Common myeloid progenitor, CD34-positive (primary cell): Measurements from ENCODE around the gene DACT2.

Experiments used
- CTCF ChIA-PET: fragments of 350-600 bp; sonication (Branson Sonifier 250); formaldehyde crosslinking; loops from one replicate; lab custom pipeline; 2021; ENCODE audit warnings: antibody characterized with exemption; lab: Charles Lee
- POLR2A ChIA-PET: fragments of 350-600 bp; sonication (Branson Sonifier 250); formaldehyde crosslinking; loops from one replicate; lab custom pipeline; 2021; ENCODE audit warnings: antibody characterized with exemption; lab: Charles Lee
- DNase-seq, 3 donors: peaks; one replicate each; pipeline versions ENCODE4 v3.0.0 to v3.0.0-alpha.2; 2013
- H3K27ac ChIP-seq, 2 experiments: 1 replicate in 1 of 2; 2 replicates in 1 of 2; pipeline ENCODE4 v1.7.0; 2013; ENCODE audit warnings: inconsistent platforms in 2 of 2, low read length in 2 of 2, mild to moderate bottlenecking in 2 of 2, low read depth in 1 of 2, moderate library complexity in 1 of 2; ENCODE audit not compliant: severe bottlenecking in 2 of 2, insufficient read depth in 1 of 2, poor library complexity in 1 of 2
- H3K27me3 ChIP-seq, 5 experiments: replicated peaks in 2 of 5; 1 replicate in 3 of 5; 2 replicates in 2 of 5; pipeline versions ENCODE4 v1.6.1 to v1.7.0; 2013; ENCODE audit warnings: low read length in 4 of 5, mild to moderate bottlenecking in 2 of 5, moderate library complexity in 2 of 5, inconsistent platforms in 1 of 5; ENCODE audit not compliant: insufficient read depth in 5 of 5, control insufficient read depth in 4 of 5
- H3K36me3 ChIP-seq, 4 experiments: 1 replicate in 2 of 4; 2 replicates in 2 of 4; pipeline versions ENCODE4 v1.6.1 to v1.7.0; 2013; ENCODE audit warnings: low read length in 3 of 4, control low read depth in 1 of 4, mild to moderate bottlenecking in 1 of 4; ENCODE audit not compliant: control insufficient read depth in 4 of 4, insufficient read depth in 4 of 4
- H3K4me1 ChIP-seq, 4 experiments: 1 replicate in 3 of 4; 2 replicates in 1 of 4; pipeline versions ENCODE4 v1.6.1 to v1.7.1; 2013; ENCODE audit warnings: low read length in 3 of 4, mild to moderate bottlenecking in 3 of 4, control low read depth in 1 of 4, inconsistent platforms in 1 of 4, moderate library complexity in 1 of 4; ENCODE audit not compliant: control insufficient read depth in 4 of 4, insufficient read depth in 4 of 4; ENCODE audit errors: control extremely low read depth in 1 of 4
- H3K4me3 ChIP-seq, 7 experiments: 1 replicate in 4 of 7; 2 replicates in 3 of 7; pipeline versions ENCODE4 v1.5.1 to v1.7.0; 2013; ENCODE audit warnings: mild to moderate bottlenecking in 7 of 7, low read length in 6 of 7, moderate library complexity in 6 of 7, inconsistent platforms in 2 of 7, low read depth in 2 of 7, control low read depth in 1 of 7; ENCODE audit not compliant: insufficient read depth in 4 of 7, control insufficient read depth in 1 of 7; ENCODE audit errors: extremely low read depth in 1 of 7
- H3K9me3 ChIP-seq, 5 experiments: 1 replicate in 4 of 5; 2 replicates in 1 of 5; pipeline versions ENCODE4 v1.6.1 to v1.7.1; 2013; ENCODE audit warnings: low read length in 4 of 5, mild to moderate bottlenecking in 2 of 5, inconsistent platforms in 1 of 5, low read depth in 1 of 5, moderate library complexity in 1 of 5; ENCODE audit not compliant: control insufficient read depth in 4 of 5, insufficient read depth in 2 of 5; ENCODE audit errors: control extremely low read depth in 1 of 5
- WGBS: methylation state at CpG from one replicate; pipeline ENCODE4 v1.1.5; 2013; ENCODE audit not compliant: insufficient coverage; 5-methylcytosine and 5-hydroxymethylcytosine counted together

DACT2 gene

DNA sequence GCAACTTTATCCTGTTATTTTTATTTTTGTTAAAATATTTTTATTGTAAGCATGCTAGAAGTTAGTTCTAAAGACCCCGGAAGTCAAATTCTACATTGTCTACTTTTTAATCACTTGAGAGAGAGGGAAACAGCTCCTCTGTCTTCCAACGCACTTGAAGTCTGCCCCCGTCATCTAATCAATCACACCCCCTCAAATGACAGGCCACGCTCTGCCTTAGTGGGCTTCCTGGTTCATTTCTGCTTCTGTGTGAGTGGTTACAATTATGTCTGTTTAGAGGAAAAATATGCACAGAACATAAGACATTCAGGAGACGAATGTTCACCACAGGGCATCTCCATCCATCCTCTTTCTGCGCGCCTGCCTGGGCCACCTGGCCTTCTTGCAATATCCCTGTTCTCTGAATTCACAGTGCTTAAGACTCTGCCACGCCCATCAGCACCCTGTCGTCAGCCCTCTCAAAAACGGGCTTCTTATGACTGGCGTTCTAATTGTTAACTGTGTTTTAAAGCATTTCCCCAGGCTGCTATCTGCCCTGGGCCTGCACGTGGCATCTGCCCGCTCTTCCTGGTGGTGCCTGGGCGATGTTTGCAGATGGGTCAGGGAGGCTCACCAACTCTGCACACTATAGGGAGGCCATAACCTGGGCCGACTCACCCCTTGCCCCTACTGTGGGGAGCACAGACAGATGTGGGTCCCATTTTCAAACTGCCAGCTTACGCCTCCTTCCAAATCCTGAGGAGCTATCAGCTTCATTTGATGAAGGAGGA, 15.4 kb downstream of the DACT2 start:
- DNase-seq, result no peak
- Histone ChIP-seq H3K27ac (no peak overlapping the region), H3K4me1 (no peaks in the 10 kb centered on the region), H3K27me3 (peaks cover 0 to 48% (median 8%) of the 10 kb centered on the region in 5 experiments), H3K9me3 (no peaks in the 10 kb centered on the region), H3K4me3 (no peak overlapping the region), H3K36me3 (no peaks in the 10 kb centered on the region)
- WGBS, result 98% methylated on average over 7 of the region's 16 CpGs
- CTCF ChIA-PET, result no interaction called here
- POLR2A ChIA-PET, result no interaction called here

DNA sequence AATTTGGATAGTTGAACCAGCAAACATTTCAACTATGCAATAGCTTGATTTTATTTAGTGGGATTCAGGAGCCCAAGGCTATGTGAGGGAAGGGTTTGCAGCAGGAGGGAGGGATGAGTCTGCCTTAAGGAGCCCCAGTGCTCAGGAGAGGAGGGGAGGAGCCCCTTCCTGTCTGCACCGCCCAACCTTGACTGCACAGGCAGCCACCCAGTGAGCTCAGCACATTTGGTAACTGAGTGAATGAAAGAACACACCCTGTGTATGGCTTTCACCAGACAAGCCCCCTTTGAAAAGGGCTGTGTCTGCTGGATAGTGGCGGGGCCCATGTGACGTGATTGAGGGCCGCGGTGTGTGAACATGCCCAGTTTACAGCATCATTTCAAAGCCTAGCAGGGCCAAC, 17.0 kb downstream of the DACT2 start:
- 60% methylated on average over 1 of the region's 5 CpGs for WGBS
- Histone ChIP-seq H3K27me3 (peaks cover 0 to 51% (median 11%) of the 10 kb centered on the region in 5 experiments), H3K36me3 (no peaks in the 10 kb centered on the region), H3K9me3 (no peaks in the 10 kb centered on the region), H3K27ac (no peak overlapping the region), H3K4me1 (no peaks in the 10 kb centered on the region), H3K4me3 (no peak overlapping the region)
- DNase-seq, result no peak
- ChIA-PET CTCF (no interaction called here), POLR2A (no interaction called here)

DNA sequence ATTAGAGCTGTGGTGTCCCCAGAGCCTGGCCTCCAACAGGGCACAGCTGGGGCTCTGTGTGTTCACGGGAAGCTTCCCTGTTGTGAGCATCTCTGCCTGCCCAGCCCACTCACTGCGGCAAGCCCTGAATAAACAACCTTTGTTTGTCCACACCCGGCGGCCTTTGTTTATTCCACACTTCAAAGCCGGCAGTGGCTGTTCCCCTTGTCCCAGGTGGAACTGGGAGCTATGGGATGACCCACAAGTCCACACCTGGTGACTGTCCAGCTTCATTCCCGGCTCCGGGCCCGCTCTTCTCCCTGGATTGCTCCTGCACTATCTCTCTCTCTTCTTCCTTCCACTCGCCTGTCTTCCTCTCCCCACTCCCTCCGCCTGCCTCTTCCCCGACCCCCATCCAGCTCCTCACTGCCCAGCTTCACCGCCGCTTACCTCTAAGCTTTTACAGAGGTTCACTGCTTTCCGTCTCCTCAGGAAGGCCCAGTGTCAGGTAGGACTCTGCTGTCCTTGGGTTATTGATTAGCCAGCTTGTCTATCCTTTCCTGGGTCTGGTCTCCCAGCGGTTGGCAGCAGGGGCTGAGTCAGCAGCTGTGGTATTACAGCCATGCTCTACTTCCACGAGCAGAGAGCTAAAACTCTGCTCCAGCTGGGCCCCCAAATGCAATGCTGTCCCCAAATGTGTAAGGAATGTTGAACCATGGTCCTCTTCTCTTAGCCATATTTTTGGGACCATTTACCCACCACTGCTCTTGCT, 17.8 kb downstream of the DACT2 start:
- WGBS, result 58% methylated on average over 16 of the region's 16 CpGs
- Histone ChIP-seq H3K9me3 (no peaks in the 10 kb centered on the region), H3K4me1 (no peaks in the 10 kb centered on the region), H3K4me3 (no peak overlapping the region), H3K36me3 (no peaks in the 10 kb centered on the region), H3K27ac (no peak overlapping the region), H3K27me3 (peaks cover 0 to 57% (median 11%) of the 10 kb centered on the region in 5 experiments)
- POLR2A ChIA-PET, result no interaction called here
- CTCF ChIA-PET, result no interaction called here
- no peak for DNase-seq

DNA sequence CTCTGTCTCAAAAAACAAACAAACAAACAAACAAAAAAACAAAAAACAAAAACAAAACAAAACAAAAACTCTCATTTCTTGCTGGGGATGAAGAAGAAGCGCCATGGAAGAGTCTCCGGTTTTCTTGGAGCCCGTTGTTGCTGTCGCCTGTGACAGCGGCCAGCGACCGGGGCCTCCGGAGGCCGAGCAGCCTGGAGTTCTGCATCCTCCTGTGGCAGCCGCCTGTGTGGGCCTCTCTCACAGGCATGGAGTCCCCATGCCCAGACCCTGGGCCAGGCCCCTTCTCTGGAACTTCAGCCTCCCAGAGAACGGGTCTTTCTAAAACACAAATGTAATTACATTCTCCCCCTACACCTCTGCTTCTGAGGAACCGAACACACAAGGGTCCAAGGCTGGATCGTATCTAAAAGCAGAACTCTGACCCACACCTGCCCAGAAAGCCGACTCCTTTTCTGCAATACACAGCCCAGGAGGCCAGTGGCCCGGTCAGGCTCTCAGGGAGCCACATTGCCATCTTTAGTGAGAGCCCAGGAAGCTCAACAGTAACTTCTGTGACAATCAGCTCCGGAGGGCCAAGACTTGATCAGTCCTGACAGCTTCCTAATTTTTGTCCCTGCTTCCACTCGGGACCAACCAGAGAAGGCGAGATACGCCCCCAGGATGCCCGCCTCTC, 18.5 kb downstream of the DACT2 start:
- DNase-seq, result no peak
- WGBS, result 83% methylated on average over 20 of the region's 20 CpGs

DNA sequence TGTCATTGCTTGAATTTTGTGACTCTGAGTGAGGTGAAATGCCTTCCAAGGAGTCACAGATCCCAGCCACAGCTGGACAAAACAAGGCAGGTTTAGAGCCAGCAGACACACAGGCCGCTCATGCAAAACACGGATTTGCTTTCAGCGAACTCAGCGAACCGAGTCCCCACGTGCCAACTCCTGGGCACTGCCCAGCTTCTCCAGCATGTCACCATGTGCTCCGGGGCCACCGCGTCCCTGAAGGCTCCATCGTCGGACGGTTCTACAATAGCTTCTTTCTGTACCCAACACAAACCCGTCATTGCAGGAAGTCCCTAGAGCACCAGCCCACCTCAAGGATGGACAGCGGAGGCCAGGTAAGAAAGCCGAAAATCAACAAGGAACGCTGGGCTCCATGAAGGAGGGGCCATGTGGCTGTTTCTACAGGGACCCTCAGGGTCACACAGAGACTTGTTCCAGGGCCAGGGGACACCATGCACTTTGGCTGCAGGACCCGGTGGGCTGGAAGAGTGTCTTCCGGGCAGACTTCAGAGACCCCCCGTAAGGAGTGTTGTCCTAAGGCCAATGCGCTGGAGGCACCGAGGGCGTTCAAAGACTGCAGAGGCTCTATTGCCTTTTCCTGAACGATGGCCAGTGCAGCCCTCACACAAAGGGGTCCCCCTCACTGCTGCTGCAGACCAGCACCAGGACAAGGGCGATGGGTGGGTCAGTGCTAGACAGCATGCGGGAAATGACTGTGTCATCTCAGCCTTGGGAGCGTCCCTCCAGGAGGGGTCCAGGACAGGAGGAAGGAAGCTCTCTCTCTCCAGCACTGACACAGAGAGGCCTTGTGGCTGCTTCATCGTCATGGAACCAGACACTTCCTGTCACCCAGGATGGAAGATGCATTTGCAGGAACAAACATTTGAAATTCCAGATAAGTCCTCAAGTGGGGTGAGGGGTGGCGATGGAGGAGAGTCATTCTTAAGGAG, 19.8 kb downstream of the DACT2 start:
- peaks cover 0 to 49% (median 11%) of the 10 kb centered on the region in 5 experiments for H3K27me3 ChIP-seq
- H3K4me3 ChIP-seq, result no peak overlapping the region
- no peaks in the 10 kb centered on the region for H3K4me1 ChIP-seq
- ChIA-PET POLR2A (interaction anchor here (0.7 kb wide), 1 partner anchor 133 kb away, joined by 3 read pairs; no protein-coding TSS in a partner anchor), CTCF (no interaction called here)
- no peak overlapping the region for H3K27ac ChIP-seq
- no peaks in the 10 kb centered on the region for H3K9me3 ChIP-seq
- no peaks in the 10 kb centered on the region for H3K36me3 ChIP-seq
- WGBS, result 91% methylated on average over 21 of the region's 28 CpGs
- DNase-seq, result no peak

More for the DNA sequence above, 18.5 kb downstream of the DACT2 start:
- POLR2A ChIA-PET, result no interaction called here
- no peak overlapping the region for H3K27ac ChIP-seq
- no peaks in the 10 kb centered on the region for H3K36me3 ChIP-seq
- CTCF ChIA-PET, result no interaction called here
- H3K4me3 ChIP-seq, result no peak overlapping the region
- H3K9me3 ChIP-seq, result no peaks in the 10 kb centered on the region
- peaks cover 0 to 58% (median 11%) of the 10 kb centered on the region in 5 experiments for H3K27me3 ChIP-seq
- no peaks in the 10 kb centered on the region for H3K4me1 ChIP-seq

DNA sequence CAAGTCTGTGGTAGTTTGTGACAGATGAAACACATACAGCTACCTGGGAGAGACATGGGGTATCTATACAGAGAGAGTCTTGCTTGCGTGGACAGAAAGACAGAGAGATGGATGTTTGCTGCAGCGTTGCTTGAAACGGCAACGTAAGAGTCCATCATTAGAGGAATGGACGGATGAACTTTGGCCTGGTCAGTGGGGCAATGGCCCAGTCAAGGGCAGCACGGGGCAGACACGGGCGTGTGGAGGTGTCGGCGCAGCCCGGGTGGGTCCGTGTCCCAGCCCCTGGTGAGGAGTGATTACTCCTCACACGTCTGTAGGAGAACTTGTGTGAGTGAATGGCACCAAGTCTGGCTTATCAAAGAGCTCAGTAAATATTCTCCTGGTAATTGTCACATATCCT, 21.9 kb downstream of the DACT2 start:
- no peaks in the 10 kb centered on the region for H3K9me3 ChIP-seq
- no peaks in the 10 kb centered on the region for H3K4me1 ChIP-seq
- ChIA-PET CTCF (no interaction called here), POLR2A (no interaction called here)
- peaks cover 0 to 45% (median 17%) of the 10 kb centered on the region in 5 experiments for H3K27me3 ChIP-seq
- no peak overlapping the region for H3K27ac ChIP-seq
- no peak for DNase-seq
- H3K36me3 ChIP-seq, result no peaks in the 10 kb centered on the region
- H3K4me3 ChIP-seq, result no peak overlapping the region
- 97% methylated on average over 13 of the region's 13 CpGs for WGBS
